Stimulated activated CD4-positive, alpha-beta T cell treated with anti-CD3 and anti-CD28 coated beads, TNF-alpha, amount 100 ng/mL, for 24 hours (primary cell): ENCODE results near the gene MAPK8.
"Not testable (repeated sequence)": the region's sequence is repeated elsewhere in the genome, so short reads cannot be mapped to it uniquely, and the experiment has no call there.

Source experiments
- DNase-seq, 3 experiments: peaks; one replicate each; pipeline ENCODE4 v3.0.0-alpha.2; 2020; ENCODE audit warnings: low read depth in 3 of 3

The MAPK8 gene

GRCh38 chr10:48336978-48337599 is 30.6 kb downstream of the MAPK8 start:
- DNase-seq, result no peak

- no peak for DNase-seq
Observed at GRCh38 chr10:48340734-48341133, 34.3 kb downstream of the MAPK8 start.

GRCh38 chr10:48343106-48343505 is 36.6 kb downstream of the MAPK8 start:
- no peak for DNase-seq

GRCh38 chr10:48343921-48344598 is 37.6 kb downstream of the MAPK8 start:
- DNase-seq, result no peak

- DNase-seq, result not testable (repeated sequence)
Observed at GRCh38 chr10:48346248-48346647, 39.8 kb downstream of the MAPK8 start.

- DNase-seq, result not testable (repeated sequence)
Observed at GRCh38 chr10:48347539-48347938, 41.1 kb downstream of the MAPK8 start.

GRCh38 chr10:48347943-48348342 is 41.5 kb downstream of the MAPK8 start:
- not testable (repeated sequence) for DNase-seq

GRCh38 chr10:48353246-48353645 is 46.8 kb downstream of the MAPK8 start:
- no peak for DNase-seq

GRCh38 chr10:48357631-48358030 is 51.2 kb downstream of the MAPK8 start:
- no peak for DNase-seq

GRCh38 chr10:48358162-48358561 is 51.7 kb downstream of the MAPK8 start:
- DNase-seq, result no peak

- DNase-seq, result no peak
Observed at GRCh38 chr10:48358838-48359237, 52.4 kb downstream of the MAPK8 start.

- DNase-seq, result no peak
Observed at GRCh38 chr10:48361176-48361575, 54.7 kb downstream of the MAPK8 start.

- peak in 2 of 3 experiments; percentile 0 to 6 for DNase-seq
Observed at GRCh38 chr10:48363617-48364355, 57.3 kb downstream of the MAPK8 start.

- no peak for DNase-seq
Observed at GRCh38 chr10:48364659-48365405, 58.4 kb downstream of the MAPK8 start.

- no peak for DNase-seq
Observed at GRCh38 chr10:48365668-48366067, 59.2 kb downstream of the MAPK8 start.

- DNase-seq, result no peak
Observed at GRCh38 chr10:48366261-48366660, 59.8 kb downstream of the MAPK8 start.

- DNase-seq, result no peak
Observed at GRCh38 chr10:48369501-48369900, 63.0 kb downstream of the MAPK8 start.

- DNase-seq, result no peak
Observed at GRCh38 chr10:48377751-48378530, 71.5 kb downstream of the MAPK8 start.

GRCh38 chr10:48378675-48379074 is 72.2 kb downstream of the MAPK8 start:
- DNase-seq, result no peak

- DNase-seq, result no peak
Observed at GRCh38 chr10:48381971-48382370, 75.5 kb downstream of the MAPK8 start.

GRCh38 chr10:48382982-48383381 is 76.5 kb downstream of the MAPK8 start:
- no peak for DNase-seq
